ENCODE results near the gene NT5C. TPM values are rescaled to one million over a fixed set of nuclear protein-coding genes. Genes with fewer than 3 reads are reported as not detected.

NT5C gene
- total and polyA plus RNA-seq, 12 donors, result 20.6 to 124 (median 65.2) TPM

DNA sequence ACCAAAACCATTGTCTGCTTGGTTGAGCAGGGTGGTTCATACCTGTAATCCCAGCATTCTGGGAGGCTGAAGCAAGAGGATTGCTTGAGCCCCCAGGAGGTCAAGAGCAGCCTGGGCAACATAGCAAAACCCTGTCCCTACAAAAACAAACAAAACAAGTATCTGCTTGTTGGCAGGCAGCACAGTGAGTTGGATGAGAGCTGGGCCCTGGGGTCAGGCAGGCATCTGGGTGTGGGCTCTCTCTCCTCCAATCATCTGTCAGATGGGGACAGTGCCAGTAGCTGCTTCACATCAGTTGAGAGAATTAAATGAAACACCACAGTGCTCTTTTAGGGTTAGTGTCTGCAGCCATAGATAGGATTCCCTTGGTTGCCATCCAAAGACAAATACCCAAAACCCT is 16.0 kb downstream of the NT5C start:
- DNase-seq, result no peak
- TF ChIP-seq POLR2A (IDR thresholded peaks at IDR 0.05), result no peak
- TF ChIP-seq, protein P1, sequence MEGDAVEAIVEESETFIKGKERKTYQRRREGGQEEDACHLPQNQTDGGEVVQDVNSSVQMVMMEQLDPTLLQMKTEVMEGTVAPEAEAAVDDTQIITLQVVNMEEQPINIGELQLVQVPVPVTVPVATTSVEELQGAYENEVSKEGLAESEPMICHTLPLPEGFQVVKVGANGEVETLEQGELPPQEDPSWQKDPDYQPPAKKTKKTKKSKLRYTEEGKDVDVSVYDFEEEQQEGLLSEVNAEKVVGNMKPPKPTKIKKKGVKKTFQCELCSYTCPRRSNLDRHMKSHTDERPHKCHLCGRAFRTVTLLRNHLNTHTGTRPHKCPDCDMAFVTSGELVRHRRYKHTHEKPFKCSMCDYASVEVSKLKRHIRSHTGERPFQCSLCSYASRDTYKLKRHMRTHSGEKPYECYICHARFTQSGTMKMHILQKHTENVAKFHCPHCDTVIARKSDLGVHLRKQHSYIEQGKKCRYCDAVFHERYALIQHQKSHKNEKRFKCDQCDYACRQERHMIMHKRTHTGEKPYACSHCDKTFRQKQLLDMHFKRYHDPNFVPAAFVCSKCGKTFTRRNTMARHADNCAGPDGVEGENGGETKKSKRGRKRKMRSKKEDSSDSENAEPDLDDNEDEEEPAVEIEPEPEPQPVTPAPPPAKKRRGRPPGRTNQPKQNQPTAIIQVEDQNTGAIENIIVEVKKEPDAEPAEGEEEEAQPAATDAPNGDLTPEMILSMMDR (IDR thresholded peaks at IDR 0.05), result no peak
- H3K36me3 ChIP-seq (replicated peaks in 1 of 2), result no peaks in the 10 kb centered on the region
- H3K27me3 ChIP-seq, result no peaks in the 10 kb centered on the region
- peaks cover 0 to 17% of the 10 kb centered on the region in 2 donors for H3K4me1 ChIP-seq (replicated peaks in 1 of 2)
- no peaks in the 10 kb centered on the region for H3K9me3 ChIP-seq (replicated peaks in 1 of 3)
- no peak overlapping the region for H3K4me3 ChIP-seq
- intact Hi-C loops (cut with DNase I), result loop anchor here (10.0 kb wide), 2 partner anchors 79 to 89 kb away; partner anchors contain the start of gene NUP85 (in 1 of the 2)
- H3K27ac ChIP-seq, result no peak overlapping the region

DNA sequence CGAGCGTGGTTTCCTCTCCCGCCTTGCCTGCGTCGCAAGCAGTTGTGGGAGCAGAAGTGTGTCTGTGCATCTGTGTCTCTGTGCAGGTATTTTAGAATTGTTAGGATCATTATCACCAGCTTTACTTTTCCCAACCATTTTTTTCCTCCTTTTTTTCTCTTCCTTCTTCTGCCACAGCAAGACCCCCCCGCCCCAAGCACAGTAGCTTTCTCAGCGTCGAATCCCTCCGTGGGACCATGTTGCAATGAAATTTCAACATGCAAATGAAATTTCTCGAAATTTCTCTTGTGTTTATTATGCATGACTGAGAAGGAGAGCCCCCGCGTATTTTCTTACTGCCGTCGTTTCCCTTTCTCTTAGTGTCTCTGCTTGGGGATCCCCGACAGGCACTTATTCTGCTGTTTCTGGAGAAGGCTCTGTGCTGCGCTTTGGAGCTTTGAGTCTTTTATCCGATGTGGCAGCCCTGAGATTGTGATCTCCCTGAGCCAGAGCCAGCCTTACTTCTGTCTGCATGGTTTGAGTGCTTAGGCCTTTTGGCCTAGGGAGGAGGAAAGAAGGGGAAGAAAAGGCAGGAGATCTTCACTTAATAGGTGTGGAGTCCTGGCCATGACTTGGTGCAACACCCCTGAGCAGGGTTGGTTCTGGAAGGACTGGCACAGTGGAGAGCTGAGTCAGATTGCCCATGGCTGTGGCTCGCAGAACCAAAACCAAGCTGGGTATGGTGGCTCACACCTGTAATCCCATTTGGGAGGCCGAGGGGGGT is 16.8 kb downstream of the NT5C start:
- peak overlapping the region in 1 of 4 donors; percentile 68 for H3K4me3 ChIP-seq
- no peaks in the 10 kb centered on the region for H3K36me3 ChIP-seq (replicated peaks in 1 of 2)
- H3K27ac ChIP-seq, result peak overlapping the region in 2 of 5 donors; percentile 76 to 85
- peaks cover 0 to 19% of the 10 kb centered on the region in 2 donors for H3K4me1 ChIP-seq (replicated peaks in 1 of 2)
- 45 to 50% (median 47%) methylated on average over 19 of the region's 19 CpGs for WGBS, 4 donors
- TF ChIP-seq, protein P1 (IDR thresholded peaks at IDR 0.05), result no peak
- no peak for TF ChIP-seq POLR2A (IDR thresholded peaks at IDR 0.05)
- H3K27me3 ChIP-seq, result no peaks in the 10 kb centered on the region
- DNase-seq, result no peak
- no peaks in the 10 kb centered on the region for H3K9me3 ChIP-seq (replicated peaks in 1 of 3)
- intact Hi-C loops (cut with DNase I), result loop anchor here (5.0 to 10.0 kb wide), 3 partner anchors 58 to 90 kb away; partner anchors contain the start of gene NUP85 (in 1 of the 2)

DNA sequence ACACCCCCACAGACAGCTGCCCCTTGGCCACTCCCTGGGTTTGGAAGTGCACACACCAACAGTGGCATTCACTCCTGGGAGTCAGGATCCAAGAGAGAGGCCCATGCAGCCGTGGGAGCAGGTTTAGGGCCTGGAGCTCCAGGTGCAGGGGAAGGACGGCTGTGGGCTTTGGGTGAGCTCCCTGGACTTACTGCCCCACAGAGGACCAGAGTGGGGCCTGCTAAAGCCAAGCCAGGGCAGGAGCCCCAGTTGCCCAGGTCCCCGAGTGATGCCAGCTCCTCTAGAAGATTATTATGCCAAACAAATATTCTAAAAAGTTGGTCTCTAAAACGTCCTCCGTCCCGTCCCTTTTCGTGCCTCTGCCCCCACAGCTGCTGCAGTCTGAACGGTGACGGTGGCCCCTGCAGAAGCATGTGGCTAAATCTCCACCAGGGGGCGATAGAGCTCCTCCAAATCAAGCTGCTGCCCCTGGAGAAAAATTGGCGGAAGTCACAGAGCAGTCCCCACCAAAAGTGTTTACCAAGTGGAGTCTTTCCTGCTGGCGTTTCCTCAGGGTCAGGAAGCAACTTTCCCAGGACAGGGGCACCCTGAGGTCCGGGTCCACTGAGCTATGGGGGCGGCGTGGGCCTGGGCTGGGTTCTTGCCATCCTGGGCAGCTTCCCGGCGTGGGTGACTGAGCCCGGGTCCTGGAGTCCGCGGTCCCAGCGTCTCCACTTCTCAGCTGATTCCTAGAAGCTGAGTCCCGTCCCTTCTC is 17.6 kb downstream of the NT5C start:
- intact Hi-C loops (cut with DNase I), result loop anchor here (5.0 to 10.0 kb wide), 3 partner anchors 58 to 91 kb away; partner anchors contain the start of gene NUP85 (in 1 of the 2)
- 1 to 6% (median 3%) methylated on average over 19 to 22 of the region's 22 CpGs for WGBS, 4 donors
- Histone ChIP-seq H3K4me1 (replicated peaks in 1 of 2) (peaks cover 0 to 25% of the 10 kb centered on the region in 2 donors), H3K4me3 (peak overlapping the region in 2 of 4 donors; percentile 8 to 68), H3K27ac (peak overlapping the region in 3 of 5 donors; percentile 35 to 85 (median 76)), H3K9me3 (replicated peaks in 1 of 3) (no peaks in the 10 kb centered on the region), H3K36me3 (replicated peaks in 1 of 2) (no peaks in the 10 kb centered on the region), H3K27me3 (no peaks in the 10 kb centered on the region)
- peak; percentile 87 to 96 (median 90) for DNase-seq
- TF ChIP-seq, protein P1 (IDR thresholded peaks at IDR 0.05), result peak; percentile 93 to 99 (median 94)
- TF ChIP-seq POLR2A (IDR thresholded peaks at IDR 0.05), result no peak

DNA sequence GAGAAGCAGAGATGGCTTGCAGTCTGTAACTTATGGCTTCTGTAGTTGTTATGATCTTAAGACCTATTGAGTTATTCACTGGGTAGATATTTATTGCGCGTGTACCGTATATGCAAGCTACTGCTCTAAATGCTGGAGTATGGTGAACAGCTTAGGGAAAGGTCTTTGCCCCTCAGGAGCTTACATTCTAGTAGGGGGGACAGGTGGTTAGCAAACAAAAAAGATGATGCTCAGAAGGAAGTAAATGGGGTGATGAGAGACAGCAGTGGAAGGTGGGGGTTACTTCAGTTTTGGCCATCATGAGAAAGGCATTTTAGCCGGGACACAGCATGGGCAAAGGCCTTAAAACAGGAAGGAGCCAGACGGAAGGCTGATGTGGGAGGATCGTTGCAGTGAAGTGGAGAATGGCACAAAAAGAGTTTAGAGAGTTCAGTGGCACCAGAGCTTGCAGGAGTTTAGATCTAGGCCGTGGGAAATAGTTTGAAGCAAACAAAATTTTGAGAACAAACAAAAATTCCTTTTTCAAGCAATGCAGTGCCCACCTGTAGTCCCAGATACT is 19.7 kb downstream of the NT5C start:
- 79 to 89% (median 84%) methylated on average over 7 of the region's 7 CpGs for WGBS, 4 donors
- Histone ChIP-seq H3K36me3 (replicated peaks in 1 of 2) (no peaks in the 10 kb centered on the region), H3K27ac (no peak overlapping the region), H3K4me3 (no peak overlapping the region), H3K27me3 (no peaks in the 10 kb centered on the region), H3K4me1 (replicated peaks in 1 of 2) (peaks cover 0 to 26% of the 10 kb centered on the region in 2 donors), H3K9me3 (replicated peaks in 1 of 3) (no peaks in the 10 kb centered on the region)
- TF ChIP-seq, protein P1 (IDR thresholded peaks at IDR 0.05), result no peak
- intact Hi-C loops (cut with DNase I), result loop anchor here (5.0 to 10.0 kb wide), 3 partner anchors 60 to 93 kb away; partner anchors contain the start of gene NUP85 (in 1 of the 2)
- no peak for DNase-seq

Data from adrenal gland (tissue), 12 donors.